Measurements from ENCODE around the gene RRAGD.

DNA sequence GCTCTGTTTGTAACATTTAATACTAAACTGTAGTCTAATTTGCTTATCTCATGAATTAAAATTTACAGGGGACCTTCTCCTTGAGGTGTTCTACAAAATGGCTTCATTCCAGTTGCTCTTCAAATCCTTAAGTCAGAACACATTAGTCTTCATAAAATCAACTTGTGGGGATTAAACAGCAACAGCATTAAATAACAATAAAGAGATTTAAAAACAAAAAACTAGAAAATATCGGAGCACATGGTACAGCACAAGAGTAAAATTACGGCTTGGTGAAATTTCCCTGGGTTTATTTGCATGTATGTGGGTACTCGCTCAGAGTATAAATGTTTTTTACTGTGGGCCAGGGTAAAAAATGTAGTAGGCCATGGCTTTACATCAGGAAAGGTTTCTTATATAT, 12.0 kb downstream of the RRAGD start:
- TF ChIP-seq ZNF274 (IDR thresholded peaks at IDR 0.05; ENCODE audit: low read depth, low read length) (no peak), YY1 (IDR thresholded peaks at IDR 0.05; ENCODE audit: insufficient read depth, insufficient read length) (no peak)

Data from NT2/D1 (cell line).